Sigmoid colon (tissue), 4 donors: Measurements from ENCODE around the gene UBN1.

Experiments
- EP300 ChIP-seq, 4 donors: sonication (generic); formaldehyde crosslinking; IDR thresholded peaks; one replicate each; pipeline ENCODE4 v1.6.1; 2017; ENCODE audit warnings: antibody characterized with exemption in 4 of 4
- POLR2A ChIP-seq, 2 donors: fragments of 450-650 bp; IDR thresholded peaks; one replicate each; pipeline ENCODE4 v1.6.1; 2016; ENCODE audit warnings: antibody characterized with exemption in 2 of 2, mild to moderate bottlenecking in 2 of 2, moderate library complexity in 2 of 2
- POLR2AphosphoS5 ChIP-seq, 4 donors: sonication (generic); formaldehyde crosslinking; IDR thresholded peaks; one replicate each; pipeline ENCODE4 v1.6.1; 2017; ENCODE audit warnings: antibody characterized with exemption in 4 of 4
- TF ChIP-seq, protein P1 (sequence below), 4 experiments: fragments of 450-650 bp in 3 of 4; fragments of 200-600 bp in 1 of 4; IDR thresholded peaks; one replicate each; pipeline ENCODE4 v1.5.1; 2016 to 2019; ENCODE audit warnings: antibody characterized with exemption in 4 of 4, mild to moderate bottlenecking in 3 of 4, moderate library complexity in 2 of 4

DNA sequence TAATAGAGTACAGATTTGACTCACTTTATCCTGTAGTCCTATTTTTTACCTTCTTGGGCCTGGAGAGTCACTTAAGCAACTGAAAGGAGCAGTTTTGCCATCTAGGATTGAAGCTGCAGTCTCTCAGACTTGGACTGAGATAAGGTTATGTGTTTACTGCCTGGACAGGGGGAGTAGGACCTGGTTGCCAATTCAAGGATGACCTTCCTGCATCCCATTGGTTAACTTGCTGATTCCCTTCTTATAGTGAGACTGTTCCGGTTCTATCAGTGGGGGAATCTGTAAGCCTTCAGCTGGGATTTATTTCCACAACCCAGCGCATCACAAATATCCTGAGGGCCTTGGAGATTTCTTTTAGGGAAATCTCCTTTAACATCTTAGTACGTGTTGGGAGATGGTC, 2.9 kb downstream of the UBN1 start:
- TF ChIP-seq, protein P1, sequence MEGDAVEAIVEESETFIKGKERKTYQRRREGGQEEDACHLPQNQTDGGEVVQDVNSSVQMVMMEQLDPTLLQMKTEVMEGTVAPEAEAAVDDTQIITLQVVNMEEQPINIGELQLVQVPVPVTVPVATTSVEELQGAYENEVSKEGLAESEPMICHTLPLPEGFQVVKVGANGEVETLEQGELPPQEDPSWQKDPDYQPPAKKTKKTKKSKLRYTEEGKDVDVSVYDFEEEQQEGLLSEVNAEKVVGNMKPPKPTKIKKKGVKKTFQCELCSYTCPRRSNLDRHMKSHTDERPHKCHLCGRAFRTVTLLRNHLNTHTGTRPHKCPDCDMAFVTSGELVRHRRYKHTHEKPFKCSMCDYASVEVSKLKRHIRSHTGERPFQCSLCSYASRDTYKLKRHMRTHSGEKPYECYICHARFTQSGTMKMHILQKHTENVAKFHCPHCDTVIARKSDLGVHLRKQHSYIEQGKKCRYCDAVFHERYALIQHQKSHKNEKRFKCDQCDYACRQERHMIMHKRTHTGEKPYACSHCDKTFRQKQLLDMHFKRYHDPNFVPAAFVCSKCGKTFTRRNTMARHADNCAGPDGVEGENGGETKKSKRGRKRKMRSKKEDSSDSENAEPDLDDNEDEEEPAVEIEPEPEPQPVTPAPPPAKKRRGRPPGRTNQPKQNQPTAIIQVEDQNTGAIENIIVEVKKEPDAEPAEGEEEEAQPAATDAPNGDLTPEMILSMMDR (IDR thresholded peaks at IDR 0.05) = no peak
- no peak for TF ChIP-seq EP300 (IDR thresholded peaks at IDR 0.05)
- TF ChIP-seq POLR2A (IDR thresholded peaks at IDR 0.05) = no peak
- no peak for TF ChIP-seq POLR2AphosphoS5 (IDR thresholded peaks at IDR 0.05)
